Pons (tissue), 1 donor: ENCODE data around the gene TMEM204.

Experiments
- DNase-seq: peaks from one replicate; pipeline ENCODE4 v3.0.0-alpha.2; 2016; ENCODE audit warnings: low spot score

The TMEM204 gene

DNA sequence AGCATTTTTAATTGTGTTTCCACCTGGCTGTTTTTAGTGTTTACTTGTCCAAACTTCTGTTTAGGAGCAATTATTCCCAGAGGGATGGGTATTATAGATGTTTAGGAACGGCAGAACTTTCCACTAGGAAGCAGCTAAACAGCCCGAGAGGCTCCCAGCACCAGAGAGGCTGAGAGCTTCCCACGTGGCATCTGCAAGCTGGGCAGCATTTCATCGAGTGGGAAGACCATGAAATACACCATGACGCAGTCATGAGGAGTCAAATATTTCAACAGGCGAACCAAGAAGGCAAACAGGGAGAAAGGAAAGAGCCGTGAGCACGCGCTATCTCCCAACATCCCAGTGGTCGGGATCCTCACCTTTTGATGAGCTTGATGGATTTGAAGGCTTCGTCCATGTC lies 24.1 kb downstream of the TMEM204 start:
- DNase-seq: no peak

DNA sequence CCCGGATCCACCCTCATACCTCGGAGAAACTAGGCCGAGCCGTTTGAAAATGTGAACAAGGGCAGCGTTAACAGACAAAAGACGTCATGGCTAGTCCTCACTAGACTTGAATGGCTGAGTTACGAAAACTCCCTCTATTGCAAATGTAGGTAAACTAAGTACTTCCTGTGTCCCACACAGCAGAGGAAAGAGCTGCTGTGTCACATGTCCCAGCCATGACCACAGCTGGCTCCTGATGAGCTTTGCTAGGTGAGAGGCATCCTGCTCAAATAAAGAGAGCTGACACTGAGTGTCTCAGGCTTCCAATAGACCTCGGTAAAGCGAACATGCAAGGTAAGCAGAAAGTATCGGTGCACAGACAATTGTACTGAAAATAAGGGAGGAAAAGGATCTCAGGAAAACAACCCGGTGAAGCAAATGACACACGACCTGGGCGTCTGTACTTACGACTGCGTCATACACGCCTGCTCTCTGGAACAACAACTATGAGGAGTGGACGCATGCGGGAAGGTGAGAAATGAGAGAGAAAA lies 26.0 kb downstream of the TMEM204 start:
- no peak for DNase-seq

DNA sequence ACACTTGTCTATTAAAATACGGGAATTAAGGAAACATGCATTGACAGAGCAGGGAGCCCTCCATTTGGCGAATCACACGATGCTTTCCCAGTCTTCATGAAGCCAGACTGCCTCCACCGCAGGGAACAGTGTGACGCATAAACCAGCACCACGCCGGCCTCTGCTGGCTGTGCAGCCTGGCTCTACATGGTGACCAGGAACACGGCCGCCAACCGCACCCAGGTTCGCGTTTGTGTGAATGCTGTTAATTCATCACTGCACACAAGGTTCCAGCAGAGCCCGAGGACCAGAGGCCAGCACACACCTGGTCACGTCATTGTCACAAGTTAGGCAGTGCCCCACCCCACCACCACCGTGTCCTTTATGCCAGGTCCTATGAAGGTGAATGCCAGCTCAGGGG lies 26.7 kb downstream of the TMEM204 start:
- DNase-seq: no peak

DNA sequence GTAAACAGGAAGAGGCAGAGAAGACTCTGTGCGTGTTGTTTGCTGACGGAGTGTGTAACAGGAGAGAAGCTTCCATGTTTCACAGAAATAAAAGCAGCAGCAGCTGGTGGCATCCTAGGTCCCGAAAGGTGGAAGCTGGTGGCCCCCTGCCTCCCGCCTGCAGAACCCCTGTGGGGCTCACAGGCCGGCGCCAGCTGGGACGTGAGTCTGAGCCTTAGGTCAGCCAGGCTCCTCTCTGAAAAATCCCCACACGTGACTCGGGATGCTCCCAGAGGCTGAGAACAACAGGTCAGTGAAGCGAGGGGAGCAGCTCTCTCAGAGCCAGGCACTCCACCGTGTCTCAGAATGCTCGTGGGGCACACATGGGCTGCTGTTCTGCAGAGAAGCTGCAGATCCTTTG lies 27.4 kb downstream of the TMEM204 start:
- no peak for DNase-seq

DNA sequence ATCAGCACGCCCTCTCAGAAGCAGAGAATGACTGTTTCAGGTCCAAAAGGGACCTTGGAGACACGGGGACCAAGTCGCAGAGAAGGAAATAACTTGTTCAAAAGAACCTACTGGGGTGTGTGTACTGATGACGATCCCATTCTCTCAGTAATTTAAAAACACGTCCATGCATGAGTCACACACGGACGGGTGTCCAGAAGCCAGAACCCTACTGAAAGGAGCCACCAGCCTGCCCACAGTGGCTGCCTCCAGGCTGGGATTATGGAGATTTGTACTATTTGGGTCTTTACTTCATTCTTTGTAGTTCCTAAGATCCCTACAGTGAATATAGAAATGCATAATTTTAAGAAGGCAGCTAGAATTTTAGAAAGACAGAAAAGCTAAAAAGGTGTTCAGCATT lies 27.8 kb downstream of the TMEM204 start:
- no peak for DNase-seq

DNA sequence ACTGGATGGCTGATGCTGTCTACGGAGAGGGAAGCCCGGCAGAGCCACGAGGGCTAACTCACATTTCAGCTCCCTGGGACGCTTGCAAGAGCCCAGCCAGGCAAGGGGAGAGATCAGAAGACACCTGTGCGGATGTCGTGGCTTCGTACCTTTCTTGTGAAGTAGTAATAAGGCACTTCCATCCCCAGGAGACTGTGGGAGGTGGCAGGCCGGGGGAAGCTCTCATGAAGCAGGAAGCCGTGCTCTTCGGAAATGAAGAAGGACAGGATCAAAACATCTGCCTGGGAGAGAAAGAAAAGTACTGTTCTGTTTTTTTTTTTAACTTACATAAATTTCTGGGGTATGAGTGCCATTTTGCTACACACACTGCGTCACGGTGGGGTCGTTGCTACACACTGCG lies 28.4 kb downstream of the TMEM204 start:
- DNase-seq: no peak

DNA sequence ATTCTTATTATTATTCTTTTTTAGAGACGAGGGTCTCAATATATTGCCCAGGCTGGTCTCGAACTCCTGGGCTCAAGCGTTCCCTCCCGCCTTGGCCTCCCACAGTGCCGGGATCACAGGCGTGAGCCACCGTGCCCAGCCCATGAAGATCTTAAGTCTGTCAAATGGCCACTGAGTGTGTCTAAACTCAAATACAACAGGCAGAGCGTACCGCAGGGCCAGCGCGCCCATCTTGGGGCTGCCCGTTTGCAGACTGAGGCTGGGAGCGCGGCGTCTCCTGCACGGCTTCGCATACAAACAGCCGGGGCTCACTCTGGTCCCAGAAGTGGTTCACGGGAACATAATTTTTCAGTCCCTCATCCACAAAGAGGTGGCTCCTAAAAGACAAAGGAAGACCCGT lies 30.3 kb downstream of the TMEM204 start:
- DNase-seq: no peak

DNA sequence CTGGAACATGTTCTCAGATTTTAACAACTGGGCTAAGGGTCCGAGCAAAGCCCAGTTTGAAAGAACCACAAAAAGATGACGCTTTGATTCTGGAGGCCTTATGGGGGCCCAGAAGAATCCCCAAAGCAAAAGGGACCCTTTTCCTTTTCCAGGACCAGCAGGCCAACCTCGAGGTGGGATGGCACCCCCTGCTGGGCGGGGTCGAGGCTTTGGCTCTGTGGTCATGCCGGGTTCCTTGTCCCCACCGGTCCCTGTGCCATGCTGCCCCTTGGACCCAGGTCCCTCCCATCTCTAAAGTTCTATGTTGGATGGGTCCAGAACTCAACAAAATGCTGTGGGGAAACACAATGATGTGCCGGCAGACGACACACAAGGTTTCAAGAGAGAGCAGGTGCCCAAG lies 30.9 kb downstream of the TMEM204 start:
- no peak for DNase-seq

DNA sequence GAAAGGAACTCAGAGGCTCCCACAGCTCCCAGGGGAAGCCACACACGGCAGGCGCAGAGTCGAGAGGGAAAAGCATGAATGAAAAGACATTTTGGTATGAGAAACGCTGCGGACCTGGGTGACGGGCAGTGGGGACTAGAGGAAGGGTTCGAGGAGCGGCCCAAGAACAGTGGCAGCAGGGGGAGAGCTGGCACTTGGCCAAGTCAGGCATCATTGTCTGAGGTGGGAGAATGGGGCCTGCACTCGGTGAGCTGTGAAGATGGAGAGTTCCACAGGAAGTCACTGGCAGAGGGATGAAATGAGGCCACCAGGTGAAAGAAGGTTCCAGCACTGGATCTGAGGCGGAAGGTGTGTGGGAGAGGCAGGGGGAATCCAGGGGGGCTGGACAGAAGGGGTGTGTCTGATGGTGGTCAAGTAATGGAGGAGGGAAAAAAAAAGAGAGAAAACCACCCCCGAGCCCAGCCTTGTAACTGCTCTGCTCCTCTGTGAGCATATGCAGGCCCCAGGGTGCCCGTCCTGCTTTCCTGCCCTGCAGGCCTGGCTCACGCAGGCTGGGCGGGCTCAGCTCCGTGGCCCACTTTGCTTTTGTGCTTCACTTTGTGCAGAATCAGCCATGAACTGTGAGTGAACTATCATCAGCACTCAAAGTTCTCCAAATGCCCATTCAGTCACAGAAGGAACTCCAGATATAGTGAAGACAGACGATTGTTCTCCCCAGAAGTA lies 31.8 kb downstream of the TMEM204 start:
- DNase-seq: no peak

DNA sequence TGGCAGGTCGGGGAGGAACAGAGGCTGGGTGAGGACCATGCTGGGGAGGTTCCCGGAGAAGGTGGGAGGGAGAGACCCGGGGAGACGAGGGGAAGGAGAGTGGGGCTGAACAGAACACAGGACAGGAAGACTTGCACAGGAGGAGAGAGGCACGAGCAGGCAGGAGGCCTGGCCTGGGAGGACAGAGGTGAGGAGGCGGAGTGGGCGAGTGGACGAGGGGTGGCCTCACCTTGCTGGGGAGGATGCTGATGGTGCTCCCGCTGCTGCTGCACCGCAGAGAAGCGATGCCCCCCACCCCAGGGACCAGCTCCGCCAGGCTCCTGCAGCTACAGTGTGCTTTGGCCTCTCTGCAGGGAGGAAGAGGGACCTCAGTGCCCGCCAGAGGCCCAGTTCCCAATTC lies 34.5 kb downstream of the TMEM204 start:
- DNase-seq: no peak

DNA sequence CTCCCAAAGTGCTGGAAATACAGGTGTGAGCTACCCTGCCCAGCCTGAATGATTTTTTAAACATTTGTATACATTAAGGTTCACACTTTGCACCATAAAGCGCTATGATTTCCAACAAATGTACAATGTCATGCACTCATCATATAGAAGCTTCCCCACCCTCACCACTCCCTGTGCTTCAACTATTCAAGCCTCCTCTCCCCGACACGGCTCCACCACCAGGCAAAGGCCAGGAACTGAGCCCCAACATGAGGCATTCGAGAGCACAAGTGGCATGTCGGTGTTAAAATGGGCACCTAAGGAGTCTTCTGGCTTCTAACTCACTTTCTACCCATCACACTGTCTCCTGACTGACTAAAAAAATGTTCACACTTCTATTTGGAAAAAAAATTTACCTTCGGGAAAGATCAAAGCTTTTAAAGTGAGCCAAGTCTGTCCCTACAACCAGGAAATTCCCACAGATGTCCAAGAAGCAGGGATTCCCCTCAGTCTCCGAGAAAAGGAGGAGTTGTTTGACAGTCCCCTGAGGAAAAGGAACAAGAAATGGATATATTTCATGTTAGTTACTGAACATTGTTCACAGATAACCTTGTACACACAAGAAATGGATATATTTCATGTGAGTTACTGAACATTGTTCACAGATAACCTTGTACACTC lies 37.7 kb downstream of the TMEM204 start:
- no peak for DNase-seq

DNA sequence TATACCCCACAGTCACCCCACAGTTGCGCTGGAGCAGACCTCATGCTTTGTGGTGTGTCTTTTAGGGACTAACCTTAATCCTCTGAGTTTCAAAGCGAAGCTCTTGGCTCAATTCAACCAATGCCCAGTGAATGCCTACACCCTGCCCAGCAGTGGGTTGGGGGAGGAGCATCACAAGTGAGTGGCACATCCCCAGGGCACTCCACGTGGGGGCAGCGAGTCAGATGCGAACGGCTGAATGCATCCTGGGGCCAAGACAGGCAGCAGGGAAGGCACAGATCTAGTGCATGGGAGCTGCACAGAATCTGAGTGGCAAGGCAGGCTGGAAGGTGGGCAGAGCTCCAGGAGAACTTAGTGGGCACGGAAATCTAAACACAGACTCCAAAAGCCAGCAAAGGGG lies 39.2 kb downstream of the TMEM204 start:
- no peak for DNase-seq

DNA sequence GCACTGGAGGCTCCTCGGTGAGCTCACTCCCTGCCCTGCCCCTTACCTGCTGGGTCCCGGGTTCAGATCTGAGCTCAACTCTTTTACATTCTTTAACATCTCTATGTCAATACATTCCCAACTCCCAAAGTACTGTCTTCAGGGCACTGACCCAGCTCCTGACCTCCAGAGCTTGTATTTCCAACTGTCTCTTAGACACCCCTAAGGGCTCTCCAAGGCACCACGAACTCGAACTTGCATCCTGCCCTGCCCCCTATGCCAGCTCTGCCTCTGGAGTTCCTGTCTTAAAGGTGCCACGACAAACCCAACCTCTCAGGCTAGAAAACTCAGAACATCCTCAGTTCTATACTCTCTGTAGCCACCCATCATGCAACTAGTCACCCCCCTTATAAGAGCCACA lies 39.8 kb downstream of the TMEM204 start:
- DNase-seq: no peak

DNA sequence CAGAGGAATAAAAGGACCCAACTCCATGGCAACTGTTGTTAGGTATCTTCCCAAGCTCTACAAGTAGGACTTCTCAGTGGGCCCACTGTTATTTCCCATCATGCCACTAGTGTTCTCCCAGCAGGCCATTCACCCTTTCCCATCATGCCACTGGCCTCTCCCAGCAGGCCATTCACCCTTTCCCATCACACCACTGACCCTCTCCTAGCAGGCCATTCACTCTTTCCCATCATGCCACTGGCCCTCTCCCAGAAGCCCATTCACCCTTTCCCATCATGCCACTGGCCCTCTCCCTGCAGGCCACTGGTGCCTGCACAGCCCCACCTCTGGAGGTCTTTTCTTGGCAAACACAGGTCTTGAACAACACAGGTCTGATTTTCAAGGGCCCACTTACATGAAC lies 42.1 kb downstream of the TMEM204 start:
- no peak for DNase-seq

DNA sequence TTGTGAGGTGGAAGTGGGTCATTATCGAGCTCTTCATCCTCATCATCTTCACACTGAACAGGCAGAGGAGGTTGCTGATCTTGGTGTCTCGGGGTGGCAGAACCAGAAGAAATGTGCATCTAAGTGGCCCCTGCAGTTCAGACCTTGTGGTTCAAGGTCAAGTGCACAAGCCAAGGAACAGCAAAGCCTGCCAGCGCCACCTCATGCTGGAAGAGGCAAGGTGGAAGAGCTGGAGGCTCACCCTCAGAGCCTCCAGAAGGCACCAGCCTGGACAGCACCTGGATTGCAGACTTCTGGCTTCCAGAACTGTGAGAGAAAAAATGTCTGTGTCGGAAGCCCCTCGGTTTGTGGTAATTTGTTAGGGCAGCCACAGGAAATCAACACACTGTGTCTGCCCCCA lies 45.7 kb downstream of the TMEM204 start:
- DNase-seq: no peak

DNA sequence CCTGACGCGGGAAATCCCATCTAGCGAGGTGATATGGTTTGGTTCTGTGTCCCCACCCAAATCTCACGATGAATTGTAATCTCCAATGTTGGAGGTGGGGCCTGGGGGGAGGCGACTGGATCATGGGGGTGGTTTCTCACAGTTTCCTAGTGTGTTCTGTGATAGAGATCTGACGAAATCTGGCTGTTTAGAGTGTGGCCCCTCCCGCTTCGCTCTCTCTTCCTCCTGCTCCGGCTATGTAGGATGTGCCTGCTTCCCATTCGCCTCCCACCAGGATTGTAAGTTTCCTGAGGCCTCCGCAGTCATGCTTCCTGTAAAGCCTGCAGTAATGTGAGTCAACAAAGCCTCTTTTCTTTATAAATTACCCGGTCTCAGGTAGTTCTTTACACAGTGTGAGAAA lies 46.8 kb downstream of the TMEM204 start:
- no peak for DNase-seq

DNA sequence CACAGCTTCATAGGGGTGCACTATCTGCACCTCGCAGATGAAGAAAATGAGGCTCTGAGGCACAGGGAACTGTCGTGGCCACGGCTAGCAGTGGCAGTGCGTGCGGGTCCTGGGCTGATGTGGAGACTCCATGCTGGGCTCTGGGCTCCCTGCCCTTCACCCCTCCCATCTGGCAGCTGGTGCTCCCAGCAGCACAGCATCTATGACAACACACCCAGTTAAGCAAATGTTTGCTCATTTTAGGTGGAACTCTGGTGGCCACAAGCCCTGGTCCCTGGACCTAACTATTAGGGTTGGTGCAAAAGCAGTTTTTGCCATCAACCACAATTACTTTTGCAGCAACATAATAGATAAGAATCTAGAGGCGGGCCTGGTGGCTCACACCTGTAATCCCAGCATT lies 47.5 kb downstream of the TMEM204 start:
- DNase-seq: no peak

DNA sequence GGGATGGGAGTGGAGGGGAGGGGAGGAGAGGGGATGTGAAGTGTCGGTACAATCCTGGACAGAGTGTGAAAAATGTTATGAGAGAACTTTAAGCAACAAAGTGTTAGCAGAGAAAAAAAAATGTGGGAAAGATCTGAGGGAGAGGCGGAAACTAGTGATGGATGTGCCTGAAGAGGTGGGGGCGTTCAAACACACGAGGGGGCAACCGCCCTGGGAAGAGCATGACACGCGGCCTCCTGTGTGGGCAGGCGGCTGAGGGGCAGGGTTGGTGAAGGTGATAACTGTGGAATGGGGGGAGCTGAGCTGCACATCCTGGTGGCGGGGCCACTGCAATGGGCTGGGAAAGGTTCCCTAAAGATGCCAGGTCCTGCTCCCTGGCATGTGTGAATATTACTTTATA lies 48.3 kb downstream of the TMEM204 start:
- no peak for DNase-seq

DNA sequence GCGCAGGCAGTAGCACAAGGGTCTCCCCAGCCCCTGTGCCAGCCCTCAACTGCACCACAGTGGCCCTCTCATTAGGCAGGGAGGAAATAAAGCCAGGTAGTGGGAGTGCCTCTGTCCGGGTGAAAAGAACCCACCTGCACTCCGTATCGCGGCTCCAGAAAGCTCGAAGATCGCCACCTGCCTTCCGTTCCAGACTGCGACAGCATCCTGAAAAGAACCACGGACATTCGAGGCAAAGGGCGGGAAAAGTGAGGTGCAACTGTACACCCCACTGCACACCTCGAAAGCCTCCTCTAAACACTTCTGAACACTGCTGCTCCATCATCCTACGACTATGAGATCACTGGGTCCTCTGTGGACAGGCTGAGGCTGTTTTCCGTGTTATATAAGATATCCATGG lies 49.7 kb downstream of the TMEM204 start:
- no peak for DNase-seq

DNA sequence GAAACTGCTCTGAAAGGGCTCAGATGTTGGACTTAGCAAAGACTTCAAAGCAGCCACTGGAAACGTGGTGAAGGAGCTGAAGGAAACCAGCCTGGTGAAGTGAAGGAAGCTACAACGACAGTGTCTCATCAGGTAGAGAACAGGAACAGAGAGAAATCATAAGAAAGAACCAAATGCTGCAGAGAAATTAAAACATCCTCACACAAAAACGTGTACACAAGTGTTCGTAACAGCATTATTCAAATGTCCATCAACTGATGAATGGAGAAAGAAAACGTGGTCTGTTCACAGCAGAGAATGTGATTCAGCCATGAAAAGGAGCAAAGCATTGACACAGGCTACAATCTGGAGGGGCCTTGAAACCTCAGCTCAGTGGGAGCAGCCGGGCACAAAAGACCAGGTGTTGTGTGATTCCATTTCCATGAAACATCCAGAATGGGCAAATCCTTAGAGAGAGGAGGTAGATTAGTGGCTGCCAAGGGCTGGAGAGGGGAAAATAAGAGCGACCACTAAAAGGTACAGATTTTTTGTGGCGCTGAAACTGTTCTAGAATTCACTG lies 51.5 kb downstream of the TMEM204 start:
- DNase-seq: no peak

DNA sequence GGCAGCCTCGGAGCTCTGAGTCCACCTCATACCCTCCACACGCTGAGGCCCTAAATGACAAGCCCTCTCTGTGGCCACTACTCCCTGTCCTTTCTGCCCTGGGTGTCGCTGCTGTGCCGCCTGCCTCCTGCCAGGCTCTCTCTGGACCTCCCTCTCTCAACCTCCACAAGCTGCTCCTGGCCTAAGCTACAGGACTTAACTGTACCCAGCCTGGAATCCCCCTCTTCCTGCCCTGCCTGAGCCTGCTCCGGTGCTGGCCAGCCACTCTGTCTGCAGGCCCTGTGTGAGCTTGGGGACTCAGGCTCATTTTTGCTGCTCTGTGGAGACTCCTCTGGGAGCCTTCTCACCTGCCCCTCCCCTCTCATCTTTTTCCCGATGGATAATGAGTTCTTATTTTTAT lies 56.9 kb downstream of the TMEM204 start:
- no peak for DNase-seq

DNA sequence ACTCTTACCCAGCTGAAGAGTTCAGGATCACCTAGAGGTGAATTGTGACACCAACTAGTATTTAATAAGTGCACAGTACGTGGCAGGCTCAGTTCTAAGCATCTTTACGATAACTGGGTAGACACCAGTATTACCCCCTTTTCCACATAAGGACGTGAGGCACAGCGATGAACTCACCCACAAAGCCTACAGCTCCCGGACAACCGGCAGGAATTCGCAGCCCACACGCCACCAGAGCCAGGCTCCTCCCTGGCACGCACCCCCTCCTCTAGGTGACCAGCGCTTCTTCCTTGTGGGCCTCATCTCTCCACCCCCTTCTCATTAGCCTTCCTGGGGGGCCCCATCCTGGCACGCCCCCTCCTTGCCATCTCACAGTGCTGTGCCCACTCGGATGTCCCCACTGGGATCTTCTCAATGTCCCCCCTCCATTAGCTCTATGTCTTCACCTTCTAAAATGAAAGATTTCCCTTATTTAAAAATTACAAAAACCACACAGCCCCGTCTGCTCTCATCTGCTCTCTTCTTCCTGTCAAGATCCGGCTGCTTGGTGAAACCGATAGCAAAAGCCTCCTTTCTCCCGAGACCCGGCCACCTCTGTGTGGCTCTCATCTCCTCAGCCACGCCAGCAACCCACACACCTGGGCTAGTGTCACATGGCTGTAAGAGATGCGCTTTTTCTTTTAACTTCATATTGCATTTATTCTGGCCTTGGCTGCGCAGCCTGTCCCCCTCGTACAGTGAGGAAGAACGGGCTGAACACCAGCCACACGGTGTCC lies 57.7 kb downstream of the TMEM204 start:
- DNase-seq: no peak

DNA sequence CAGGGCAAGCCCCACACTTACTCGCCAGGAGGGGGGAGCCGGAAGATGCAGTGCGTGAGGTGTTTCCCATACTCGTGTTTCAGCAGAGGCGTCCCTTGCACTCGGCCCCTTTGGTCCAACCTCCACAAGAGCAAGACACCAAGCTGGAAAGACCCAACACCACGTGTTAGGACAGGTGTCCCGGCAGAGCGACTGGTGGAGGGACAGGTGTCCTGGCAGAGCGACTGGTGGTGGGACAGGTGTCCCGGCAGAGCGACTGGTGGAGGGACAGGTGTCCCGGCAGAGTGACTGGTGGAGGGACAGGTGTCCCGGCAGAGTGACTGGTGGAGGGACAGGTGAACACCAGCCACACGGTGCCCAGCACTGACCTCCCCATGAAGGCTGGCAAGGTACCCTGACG lies 59.0 kb downstream of the TMEM204 start:
- DNase-seq: no peak
